Activated B cell treated with CpG ODN at 0.5 μM for 24 hours (primary cell): ENCODE results near the gene AKAP5. TPM values are rescaled to one million over a fixed set of nuclear protein-coding genes. Genes with fewer than 3 reads are reported as not detected.

Source experiments
- ATAC-seq: fragments of 200-7000 bp; cut with Tn5 transposase; one replicate; pipeline ENCODE4 v1.10.0; 2021; ENCODE audit warnings: low read depth, mild to moderate bottlenecking, moderate library complexity
- CTCF ChIA-PET: fragments of 350-600 bp; sonication (Branson Sonifier 250); formaldehyde crosslinking; loops from one replicate; lab custom pipeline; 2021; ENCODE audit warnings: antibody characterized with exemption; lab: Charles Lee
- POLR2A ChIA-PET: fragments of 350-600 bp; sonication (Branson Sonifier 250); formaldehyde crosslinking; loops from one replicate; lab custom pipeline; 2021; ENCODE audit warnings: antibody characterized with exemption; lab: Charles Lee
- DNase-seq: peaks from one replicate; pipeline ENCODE4 v3.0.0; 2022
- H3K27ac Mint-ChIP-seq: one replicate; pipeline ENCODE4 v1.8.0; 2020; ENCODE audit warnings: mixed read lengths
- H3K27me3 Mint-ChIP-seq: one replicate; pipeline ENCODE4 v1.8.0; 2021; ENCODE audit warnings: mixed read lengths
- H3K36me3 Mint-ChIP-seq: one replicate; pipeline ENCODE4 v1.8.0; 2021; ENCODE audit warnings: low read depth, mixed read lengths
- H3K4me1 Mint-ChIP-seq: one replicate; pipeline ENCODE4 v1.8.0; 2021; ENCODE audit warnings: mixed read lengths
- H3K4me3 Mint-ChIP-seq: one replicate; pipeline ENCODE4 v1.8.0; 2020; ENCODE audit warnings: mild to moderate bottlenecking, mixed read lengths
- H3K9me3 Mint-ChIP-seq: one replicate; pipeline ENCODE4 v1.8.0; 2020; ENCODE audit warnings: mixed read lengths
- intact Hi-C: fragments of 100-400 bp; cut with micrococcal nuclease; formaldehyde crosslinking; loops from one replicate; pipeline ENCODE4 v1.15.1; 2024
- total RNA-seq: library from RNA; stranded (reverse); gene quantifications from 2 replicates; pipeline ENCODE4 v1.2.3, GENCODE V29; 2022
- TF ChIP-seq, protein P1 (sequence below): fragments of 200-600 bp; IDR thresholded peaks from one replicate; pipeline ENCODE4 v1.8.0; 2022; ENCODE audit warnings: antibody characterized with exemption, mild to moderate bottlenecking

Gene AKAP5, protein sequence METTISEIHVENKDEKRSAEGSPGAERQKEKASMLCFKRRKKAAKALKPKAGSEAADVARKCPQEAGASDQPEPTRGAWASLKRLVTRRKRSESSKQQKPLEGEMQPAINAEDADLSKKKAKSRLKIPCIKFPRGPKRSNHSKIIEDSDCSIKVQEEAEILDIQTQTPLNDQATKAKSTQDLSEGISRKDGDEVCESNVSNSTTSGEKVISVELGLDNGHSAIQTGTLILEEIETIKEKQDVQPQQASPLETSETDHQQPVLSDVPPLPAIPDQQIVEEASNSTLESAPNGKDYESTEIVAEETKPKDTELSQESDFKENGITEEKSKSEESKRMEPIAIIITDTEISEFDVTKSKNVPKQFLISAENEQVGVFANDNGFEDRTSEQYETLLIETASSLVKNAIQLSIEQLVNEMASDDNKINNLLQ
- 4.3 and 5.1 TPM in 2 replicates for total RNA-seq

DNA sequence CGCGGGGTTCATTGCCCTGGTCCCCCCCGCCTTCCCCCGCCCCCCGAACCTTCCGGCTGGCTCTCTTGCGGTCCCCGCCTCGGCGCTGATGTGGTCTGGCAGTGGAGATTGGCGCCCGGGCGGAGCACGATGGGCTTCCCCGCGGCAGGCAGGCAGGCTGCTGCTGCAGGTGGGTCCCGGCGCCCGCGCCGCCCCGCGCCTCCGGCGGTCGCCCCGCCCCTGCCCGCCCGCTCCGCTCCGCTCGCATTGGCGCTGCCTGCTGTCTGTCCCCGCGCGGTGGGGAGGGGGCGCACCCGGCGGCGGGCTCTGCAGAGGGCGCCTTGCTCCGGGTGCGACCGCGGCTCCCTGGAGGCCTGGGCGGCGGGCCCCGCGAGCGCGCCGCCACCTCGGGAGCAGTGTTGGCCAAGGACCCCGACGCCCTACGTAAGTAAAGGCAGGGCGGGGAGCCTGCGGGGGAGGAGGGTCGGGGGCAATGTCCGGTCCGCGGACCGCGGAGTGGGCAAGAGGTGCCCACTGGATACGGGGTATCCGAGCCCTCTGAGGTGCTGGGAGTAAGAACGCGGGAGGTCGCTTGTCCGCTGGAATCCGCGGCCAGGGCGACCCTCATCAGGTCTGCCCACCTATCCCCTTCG is at the start of gene AKAP5:
AKAP5 (plus strand) TSS at position 309 of the 632 bp plus-strand sequence. CDS start 2,896 bp downstream, outside the sequence.
- CTCF ChIA-PET, result interaction anchor here (0.8 to 4.2 kb wide), 7 partner anchors 13 to 122 kb away, joined by 3 to 26 read pairs (median 11); no protein-coding TSS in a partner anchor
- peaks cover 3% of the 10 kb centered on the region for H3K36me3 Mint-ChIP-seq
- peak within 1 kb of the TSS; percentile 86 for H3K4me3 Mint-ChIP-seq
- POLR2A ChIA-PET, result interaction anchor here (1.0 to 3.6 kb wide), 9 partner anchors 13 to 128 kb away, joined by 3 to 24 read pairs (median 7); partner anchors contain the start of genes HSPA2, ZBTB1 and ZBTB25
- no peaks in the 10 kb centered on the region for H3K9me3 Mint-ChIP-seq
- H3K27me3 Mint-ChIP-seq, result no peaks in the 10 kb centered on the region
- TF ChIP-seq, protein P1, sequence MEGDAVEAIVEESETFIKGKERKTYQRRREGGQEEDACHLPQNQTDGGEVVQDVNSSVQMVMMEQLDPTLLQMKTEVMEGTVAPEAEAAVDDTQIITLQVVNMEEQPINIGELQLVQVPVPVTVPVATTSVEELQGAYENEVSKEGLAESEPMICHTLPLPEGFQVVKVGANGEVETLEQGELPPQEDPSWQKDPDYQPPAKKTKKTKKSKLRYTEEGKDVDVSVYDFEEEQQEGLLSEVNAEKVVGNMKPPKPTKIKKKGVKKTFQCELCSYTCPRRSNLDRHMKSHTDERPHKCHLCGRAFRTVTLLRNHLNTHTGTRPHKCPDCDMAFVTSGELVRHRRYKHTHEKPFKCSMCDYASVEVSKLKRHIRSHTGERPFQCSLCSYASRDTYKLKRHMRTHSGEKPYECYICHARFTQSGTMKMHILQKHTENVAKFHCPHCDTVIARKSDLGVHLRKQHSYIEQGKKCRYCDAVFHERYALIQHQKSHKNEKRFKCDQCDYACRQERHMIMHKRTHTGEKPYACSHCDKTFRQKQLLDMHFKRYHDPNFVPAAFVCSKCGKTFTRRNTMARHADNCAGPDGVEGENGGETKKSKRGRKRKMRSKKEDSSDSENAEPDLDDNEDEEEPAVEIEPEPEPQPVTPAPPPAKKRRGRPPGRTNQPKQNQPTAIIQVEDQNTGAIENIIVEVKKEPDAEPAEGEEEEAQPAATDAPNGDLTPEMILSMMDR, result no peak
- intact Hi-C loops, result loop anchor here (1.0 to 5.0 kb wide), 4 partner anchors 8 to 78 kb away; partner anchors contain the start of genes MTHFD1 and ZBTB25
- peaks cover 51% of the 10 kb centered on the region for H3K4me1 Mint-ChIP-seq
- DNase-seq (peak; percentile 67), ATAC-seq (peak; percentile 91)
- peak within 1 kb of the TSS; percentile 80 for H3K27ac Mint-ChIP-seq

DNA sequence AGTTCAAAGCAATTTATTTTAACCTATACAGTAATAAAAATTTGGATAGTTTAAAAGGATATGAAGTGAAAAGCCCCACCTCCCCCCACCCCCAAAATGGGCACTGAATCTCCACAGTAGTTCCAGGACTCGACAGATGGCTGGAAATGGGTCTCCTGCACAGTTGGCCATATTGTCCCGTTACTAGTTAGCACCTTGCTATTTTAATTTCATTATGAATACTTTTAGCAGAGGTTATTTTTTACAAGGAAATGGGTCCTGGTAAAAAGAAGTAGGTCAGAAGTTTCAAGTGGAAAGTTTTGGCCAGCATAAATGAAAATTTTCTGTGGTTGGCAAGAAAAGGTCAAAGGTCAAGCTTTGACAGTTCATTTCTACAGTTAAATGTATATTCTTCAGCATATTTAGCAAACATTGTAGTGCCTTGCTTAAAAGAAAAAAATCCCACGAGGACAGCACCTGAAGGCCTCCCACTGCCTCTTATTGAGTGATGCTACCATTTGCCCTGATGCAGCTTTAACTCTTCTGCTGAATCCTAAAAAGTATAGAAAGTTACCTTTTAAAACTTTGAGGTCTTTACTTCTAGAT is 48.9 kb upstream of the AKAP5 start:
- H3K36me3 Mint-ChIP-seq, result peaks cover 82% of the 10 kb centered on the region
- ChIA-PET POLR2A (no interaction called here), CTCF (interaction anchor here (2.6 kb wide), 1 partner anchor 14 kb away, joined by 9 read pairs; no protein-coding TSS in a partner anchor)

DNA sequence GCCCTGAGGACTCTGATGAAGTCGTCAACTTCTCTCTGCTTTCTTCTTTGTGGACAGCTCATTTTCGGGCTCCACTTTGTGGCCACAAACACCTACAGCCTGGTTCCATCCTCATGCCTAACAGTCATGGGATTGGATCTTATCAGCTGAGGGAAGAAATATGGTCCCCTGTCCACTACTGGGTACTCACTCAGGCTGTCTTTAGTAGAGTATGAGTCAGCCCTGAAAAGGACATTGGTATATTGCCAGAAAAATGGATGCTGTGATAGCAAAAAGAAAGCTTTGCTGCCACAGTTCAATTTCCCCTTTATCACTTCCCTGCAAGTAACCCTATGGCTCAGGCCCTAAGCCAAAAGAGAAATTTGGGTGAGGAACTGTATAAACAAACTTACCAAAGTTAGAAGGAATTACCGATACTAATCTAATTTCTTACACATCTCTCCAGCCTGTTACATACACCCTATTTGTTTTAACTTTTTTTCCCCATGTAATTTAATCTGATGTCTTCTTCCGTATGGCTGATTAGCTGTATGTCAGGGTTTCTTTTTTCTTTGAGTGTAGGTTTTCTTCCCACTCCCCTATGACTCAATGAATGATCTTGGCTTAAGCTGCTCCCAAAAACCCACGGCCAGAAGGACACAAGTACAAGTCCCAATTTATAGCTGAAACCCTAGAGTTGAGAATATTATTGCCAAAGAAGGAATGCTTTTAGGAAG is 48.1 kb upstream of the AKAP5 start:
- Mint-ChIP-seq H3K27me3 (no peaks in the 10 kb centered on the region), H3K4me1 (no peaks in the 10 kb centered on the region), H3K9me3 (no peaks in the 10 kb centered on the region), H3K27ac (no peak overlapping the region), H3K4me3 (no peak overlapping the region), H3K36me3 (peaks cover 80% of the 10 kb centered on the region)
- intact Hi-C loops, result no loop called here
- ChIA-PET POLR2A (no interaction called here), CTCF (interaction anchor here (2.6 kb wide), 1 partner anchor 13 kb away, joined by 9 read pairs; no protein-coding TSS in a partner anchor)
- TF ChIP-seq, protein P1, result no peak
- DNase-seq (no peak), ATAC-seq (no peak)

More for the DNA sequence above, 48.9 kb upstream of the AKAP5 start:
- Mint-ChIP-seq H3K27ac (no peak overlapping the region), H3K4me1 (no peaks in the 10 kb centered on the region), H3K9me3 (no peaks in the 10 kb centered on the region), H3K4me3 (no peak overlapping the region), H3K27me3 (no peaks in the 10 kb centered on the region)
- DNase-seq, result no peak
- intact Hi-C loops, result no loop called here
- TF ChIP-seq, protein P1, result no peak
- no peak for ATAC-seq

DNA sequence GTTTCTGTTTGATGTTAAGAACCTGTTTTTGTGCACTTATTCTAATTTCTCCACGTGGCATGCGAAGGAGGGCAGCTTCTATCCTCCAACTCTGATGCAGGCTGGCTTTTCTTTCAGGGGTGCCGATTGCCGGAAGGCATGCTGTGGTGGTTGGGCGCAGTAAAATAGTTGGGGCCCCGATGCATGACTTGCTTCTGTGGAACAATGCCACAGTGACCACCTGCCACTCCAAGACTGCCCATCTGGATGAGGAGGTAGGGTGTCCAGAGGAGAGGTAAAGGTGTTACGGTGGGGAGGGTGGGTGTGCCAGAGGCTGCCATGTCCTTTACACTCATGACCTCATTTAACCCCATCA is 47.6 kb upstream of the AKAP5 start:
- TF ChIP-seq, protein P1, result no peak
- ChIA-PET POLR2A (no interaction called here), CTCF (interaction anchor here (2.6 kb wide), 1 partner anchor 12 kb away, joined by 9 read pairs; no protein-coding TSS in a partner anchor)
- Mint-ChIP-seq H3K4me3 (no peak overlapping the region), H3K27me3 (no peaks in the 10 kb centered on the region), H3K36me3 (peaks cover 81% of the 10 kb centered on the region), H3K4me1 (no peaks in the 10 kb centered on the region), H3K9me3 (no peaks in the 10 kb centered on the region), H3K27ac (no peak overlapping the region)
- ATAC-seq, result no peak
- DNase-seq, result no peak
- intact Hi-C loops, result no loop called here
